ENCODE measurements around the gene TLCD1.

TLCD1 gene

GRCh38 chr17:28700830-28701492 is 25.1 kb downstream of the TLCD1 start:
- DNase-seq (ENCODE audit: low read depth): no peak
- no peak overlapping the region for H3K4me3 ChIP-seq (ENCODE audit: low read depth, low read length)
- TF ChIP-seq CTCF (conservative IDR thresholded peaks at IDR 0.05; ENCODE audit: low read depth, low read length): no peak

- TF ChIP-seq CTCF (conservative IDR thresholded peaks at IDR 0.05; ENCODE audit: low read depth, low read length): no peak
- no peak for DNase-seq (ENCODE audit: low read depth)
- no peak overlapping the region for H3K4me3 ChIP-seq (ENCODE audit: low read depth, low read length)
Measured at GRCh38 chr17:28700278-28700677, 25.8 kb downstream of the TLCD1 start.

GRCh38 chr17:28698253-28698941 is 27.6 kb downstream of the TLCD1 start:
- H3K4me3 ChIP-seq (ENCODE audit: low read depth, low read length): no peak overlapping the region
- no peak for TF ChIP-seq CTCF (conservative IDR thresholded peaks at IDR 0.05; ENCODE audit: low read depth, low read length)
- no peak for DNase-seq (ENCODE audit: low read depth)

GRCh38 chr17:28693869-28694268 is 32.2 kb downstream of the TLCD1 start:
- no peak overlapping the region for H3K4me3 ChIP-seq (ENCODE audit: low read depth, low read length)
- no peak for DNase-seq (ENCODE audit: low read depth)
- no peak for TF ChIP-seq CTCF (conservative IDR thresholded peaks at IDR 0.05; ENCODE audit: low read depth, low read length)

GRCh38 chr17:28689011-28689410 is 37.0 kb downstream of the TLCD1 start:
- no peak for DNase-seq (ENCODE audit: low read depth)
- H3K4me3 ChIP-seq (ENCODE audit: low read depth, low read length): no peak overlapping the region
- no peak for TF ChIP-seq CTCF (conservative IDR thresholded peaks at IDR 0.05; ENCODE audit: low read depth, low read length)

GRCh38 chr17:28688481-28688880 is 37.6 kb downstream of the TLCD1 start:
- no peak for DNase-seq (ENCODE audit: low read depth)
- H3K4me3 ChIP-seq (ENCODE audit: low read depth, low read length): no peak overlapping the region
- TF ChIP-seq CTCF (conservative IDR thresholded peaks at IDR 0.05; ENCODE audit: low read depth, low read length): no peak

GRCh38 chr17:28686296-28686695 is 39.7 kb downstream of the TLCD1 start:
- DNase-seq (ENCODE audit: low read depth): no peak
- no peak overlapping the region for H3K4me3 ChIP-seq (ENCODE audit: low read depth, low read length)
- no peak for TF ChIP-seq CTCF (conservative IDR thresholded peaks at IDR 0.05; ENCODE audit: low read depth, low read length)
